ENCODE measurements around the gene FAAP100. TPM values are rescaled to one million over a fixed set of nuclear protein-coding genes. Genes with fewer than 3 reads are reported as not detected.

The FAAP100 gene
- total and polyA plus RNA-seq, 7 donors = 6.6 to 27.2 (median 10.9) TPM

DNA sequence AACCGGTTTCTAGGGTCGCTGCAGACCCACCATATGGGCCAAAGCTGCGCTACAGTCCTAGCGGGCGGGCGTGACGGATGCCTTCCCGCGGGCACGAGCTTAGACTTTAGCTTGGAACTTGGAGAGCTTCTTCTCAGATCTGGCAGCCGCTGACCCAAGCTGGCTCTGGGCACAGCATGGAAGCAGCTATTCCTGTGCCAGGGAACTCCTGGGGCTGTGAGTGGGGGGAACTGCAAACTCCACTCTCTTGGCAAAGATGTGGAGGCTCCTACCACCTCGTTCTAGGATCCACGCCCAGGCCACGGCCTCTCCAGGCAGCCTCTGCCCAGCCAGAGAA lies 8.8 kb downstream of the FAAP100 start:
- TF ChIP-seq, protein P1, sequence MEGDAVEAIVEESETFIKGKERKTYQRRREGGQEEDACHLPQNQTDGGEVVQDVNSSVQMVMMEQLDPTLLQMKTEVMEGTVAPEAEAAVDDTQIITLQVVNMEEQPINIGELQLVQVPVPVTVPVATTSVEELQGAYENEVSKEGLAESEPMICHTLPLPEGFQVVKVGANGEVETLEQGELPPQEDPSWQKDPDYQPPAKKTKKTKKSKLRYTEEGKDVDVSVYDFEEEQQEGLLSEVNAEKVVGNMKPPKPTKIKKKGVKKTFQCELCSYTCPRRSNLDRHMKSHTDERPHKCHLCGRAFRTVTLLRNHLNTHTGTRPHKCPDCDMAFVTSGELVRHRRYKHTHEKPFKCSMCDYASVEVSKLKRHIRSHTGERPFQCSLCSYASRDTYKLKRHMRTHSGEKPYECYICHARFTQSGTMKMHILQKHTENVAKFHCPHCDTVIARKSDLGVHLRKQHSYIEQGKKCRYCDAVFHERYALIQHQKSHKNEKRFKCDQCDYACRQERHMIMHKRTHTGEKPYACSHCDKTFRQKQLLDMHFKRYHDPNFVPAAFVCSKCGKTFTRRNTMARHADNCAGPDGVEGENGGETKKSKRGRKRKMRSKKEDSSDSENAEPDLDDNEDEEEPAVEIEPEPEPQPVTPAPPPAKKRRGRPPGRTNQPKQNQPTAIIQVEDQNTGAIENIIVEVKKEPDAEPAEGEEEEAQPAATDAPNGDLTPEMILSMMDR (IDR thresholded peaks at IDR 0.05) = no peak
- TF ChIP-seq POLR2A (IDR thresholded peaks at IDR 0.05) = no peak
- TF ChIP-seq EP300 (IDR thresholded peaks at IDR 0.05) = no peak
- no peak for TF ChIP-seq POLR2AphosphoS5 (IDR thresholded peaks at IDR 0.05)
- DNase-seq = no peak
- Histone ChIP-seq H3K9me3 (no peaks in the 10 kb centered on the region), H3K4me1 (no peaks in the 10 kb centered on the region), H3K4me3 (no peak overlapping the region), H3K36me3 (peaks cover 6 to 89% (median 59%) of the 10 kb centered on the region in 4 donors), H3K27ac (no peak overlapping the region), H3K27me3 (no peaks in the 10 kb centered on the region)
- 94 to 96% methylated on average over 14 of the region's 14 CpGs for WGBS, 2 donors
- intact Hi-C loops (cut with DNase I) = no loop called here

DNA sequence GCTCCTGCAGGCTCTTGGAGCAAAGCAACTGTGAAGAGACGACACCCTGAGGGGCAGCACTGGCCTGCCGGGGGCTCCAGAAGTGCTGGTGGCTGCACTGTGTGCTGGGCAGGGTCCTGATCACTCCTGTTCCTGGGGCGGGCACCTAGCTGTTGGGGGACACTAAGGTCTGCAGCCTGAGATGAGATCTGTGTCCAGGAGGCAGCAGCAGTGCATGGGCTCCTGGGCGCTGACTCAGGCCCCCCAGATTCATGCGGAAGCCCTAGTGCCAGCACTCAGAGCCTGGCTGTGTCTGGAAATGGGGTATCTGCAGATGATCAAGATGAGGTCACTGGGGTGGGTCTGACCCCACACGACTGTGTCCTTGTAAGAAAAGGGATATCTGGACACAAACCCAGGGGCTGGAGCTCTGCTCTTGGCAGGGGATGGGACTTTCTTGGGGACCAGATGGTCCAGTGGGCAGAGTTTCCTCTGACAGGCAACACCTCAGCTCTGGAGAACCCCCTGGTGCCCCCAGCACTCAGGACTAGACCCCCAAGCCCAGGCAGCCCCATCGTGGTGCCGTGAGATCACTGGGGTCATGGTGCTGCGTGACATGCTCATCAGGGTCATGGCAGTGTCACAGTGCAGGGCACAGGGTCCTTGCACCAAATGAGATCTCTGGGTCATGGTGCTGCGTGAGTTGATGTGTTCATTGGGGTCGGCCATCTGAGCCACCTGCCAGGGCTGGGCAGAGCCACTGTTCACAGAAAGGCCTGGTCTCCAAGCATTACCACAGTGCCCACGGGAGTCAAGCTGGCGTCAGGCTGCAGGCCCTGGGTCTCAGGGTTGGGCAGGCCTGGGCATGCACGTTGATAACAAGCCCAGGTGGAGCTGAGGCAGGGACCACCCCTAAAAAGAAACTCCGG lies 9.5 kb downstream of the FAAP100 start:
- Histone ChIP-seq H3K4me1 (peaks cover 0 to under 1% (median 0%) of the 10 kb centered on the region in 4 donors), H3K27me3 (peaks cover 0 to 6% (median 2%) of the 10 kb centered on the region in 3 donors), H3K9me3 (no peaks in the 10 kb centered on the region), H3K36me3 (peaks cover 6 to 82% (median 54%) of the 10 kb centered on the region in 4 donors), H3K27ac (no peak overlapping the region), H3K4me3 (no peak overlapping the region)
- no peak for DNase-seq
- 91% methylated on average over 15 of the region's 15 CpGs for WGBS, 2 donors
- intact Hi-C loops (cut with DNase I) = no loop called here
- TF ChIP-seq POLR2AphosphoS5 (IDR thresholded peaks at IDR 0.05) (no peak), POLR2A (IDR thresholded peaks at IDR 0.05) (no peak), EP300 (IDR thresholded peaks at IDR 0.05) (no peak)
- TF ChIP-seq, protein P1 (IDR thresholded peaks at IDR 0.05) = no peak

DNA sequence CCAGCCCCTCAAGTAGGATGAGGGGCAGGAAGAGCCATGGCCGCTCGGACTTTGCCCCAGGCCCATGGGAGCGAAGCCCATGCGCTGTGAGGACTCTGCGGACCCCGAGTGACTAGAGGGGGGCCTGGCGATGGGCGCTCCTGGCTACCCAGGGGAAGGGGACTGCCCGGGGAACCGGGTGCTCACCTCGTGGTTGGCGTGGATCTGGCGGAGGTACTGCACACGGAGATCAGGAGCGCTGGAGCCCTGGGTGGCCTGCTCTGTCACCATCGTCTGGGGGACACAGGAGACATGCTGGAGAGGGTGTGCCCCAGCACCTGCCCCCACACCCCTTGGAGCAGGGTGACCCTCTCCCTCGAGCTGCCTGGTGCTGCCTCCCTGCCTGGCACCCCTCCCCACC lies 11.0 kb downstream of the FAAP100 start:
- TF ChIP-seq POLR2A (IDR thresholded peaks at IDR 0.05) (no peak), EP300 (IDR thresholded peaks at IDR 0.05) (no peak), POLR2AphosphoS5 (IDR thresholded peaks at IDR 0.05) (no peak)
- TF ChIP-seq, protein P1 (IDR thresholded peaks at IDR 0.05) = no peak
- Histone ChIP-seq H3K4me3 (no peak overlapping the region), H3K36me3 (peaks cover 2 to 67% (median 44%) of the 10 kb centered on the region in 4 donors), H3K4me1 (peaks cover 0 to 15% (median 13%) of the 10 kb centered on the region in 4 donors), H3K9me3 (no peaks in the 10 kb centered on the region), H3K27me3 (peaks cover 15 to 22% (median 18%) of the 10 kb centered on the region in 3 donors), H3K27ac (no peak overlapping the region)
- 91 to 95% methylated on average over 17 of the region's 17 CpGs for WGBS, 2 donors
- intact Hi-C loops (cut with DNase I) = no loop called here
- DNase-seq = no peak

DNA sequence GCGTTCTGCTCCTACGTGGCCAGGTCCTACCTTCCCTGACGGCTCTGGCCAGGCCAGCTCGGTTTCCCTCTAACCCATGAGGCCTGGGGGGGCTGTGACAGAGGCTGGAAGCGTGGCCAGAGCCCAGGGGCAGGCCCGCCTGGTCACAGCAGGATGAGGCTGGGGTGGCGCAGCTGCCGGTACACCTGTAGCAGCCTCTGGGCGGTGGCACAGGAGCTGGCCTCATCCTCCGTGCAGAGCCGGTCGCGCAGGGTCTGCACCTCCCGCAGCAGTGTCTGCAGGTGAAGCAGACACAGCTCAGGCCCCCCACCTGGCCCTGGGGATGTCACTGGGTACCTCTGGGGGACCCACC lies 11.5 kb downstream of the FAAP100 start:
- Histone ChIP-seq H3K9me3 (no peaks in the 10 kb centered on the region), H3K27ac (no peak overlapping the region), H3K4me1 (peaks cover 0 to 15% (median 13%) of the 10 kb centered on the region in 4 donors), H3K27me3 (peaks cover 19 to 26% (median 23%) of the 10 kb centered on the region in 3 donors), H3K4me3 (no peak overlapping the region), H3K36me3 (peaks cover 0 to 62% (median 39%) of the 10 kb centered on the region in 4 donors)
- WGBS, 2 donors = 94 to 97% methylated on average over 14 of the region's 14 CpGs
- DNase-seq = no peak
- intact Hi-C loops (cut with DNase I) = no loop called here
- TF ChIP-seq, protein P1 (IDR thresholded peaks at IDR 0.05) = no peak
- no peak for TF ChIP-seq POLR2AphosphoS5 (IDR thresholded peaks at IDR 0.05)
- TF ChIP-seq POLR2A (IDR thresholded peaks at IDR 0.05) = no peak
- TF ChIP-seq EP300 (IDR thresholded peaks at IDR 0.05) = no peak
